Measurements from ENCODE around the gene PLEKHB2.
"Not testable (repeated sequence)": the region's sequence is repeated elsewhere in the genome, so short reads cannot be mapped to it uniquely, and the experiment has no call there.

Gene PLEKHB2

DNA sequence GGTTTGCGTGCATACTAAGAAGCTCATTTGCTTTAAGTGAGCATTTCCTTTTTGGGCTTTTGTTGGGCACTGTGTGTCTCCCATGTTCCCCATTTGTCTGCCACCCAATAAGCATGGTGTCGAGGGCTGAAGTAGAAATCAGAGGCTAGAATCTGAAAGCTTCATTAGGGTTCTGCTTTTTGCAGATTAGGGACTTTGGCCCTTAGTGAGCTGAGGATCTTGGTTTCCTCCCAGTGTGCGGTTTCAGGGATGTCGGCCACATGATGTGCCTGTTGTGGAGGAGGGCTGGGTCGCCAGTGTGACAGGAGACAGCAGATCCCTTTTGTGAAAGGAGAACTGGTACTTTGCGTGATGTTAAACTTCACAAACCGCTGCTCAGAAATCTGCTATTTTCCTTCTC lies 41.1 kb downstream of the PLEKHB2 start:
- H3K79me2 ChIP-seq (ENCODE audit: insufficient read depth, low read length), result no peaks in the 10 kb centered on the region
- no peaks in the 10 kb centered on the region for H3K4me1 ChIP-seq (ENCODE audit: insufficient read depth, low read length)
- no peaks in the 10 kb centered on the region for H3K27me3 ChIP-seq (ENCODE audit: insufficient read depth, low read length, poor library complexity)
- H2AFZ ChIP-seq (ENCODE audit: low read depth, low read length), result no peak overlapping the region
- DNase-seq (no peak), ATAC-seq (ENCODE audit: insufficient read depth, low read depth) (no peak)
- H3K9me3 ChIP-seq (ENCODE audit: insufficient read depth, low read length, severe bottlenecking), result no peaks in the 10 kb centered on the region
- no peak overlapping the region for H3K9ac ChIP-seq (ENCODE audit: low read depth, low read length)
- H3K27ac ChIP-seq (ENCODE audit: low read length), result no peak overlapping the region
- TF ChIP-seq EZH2 (IDR thresholded peaks at IDR 0.05; ENCODE audit: borderline replicate concordance, low read depth, low read length, severe bottlenecking) (no peak), CTCF (IDR thresholded peaks at IDR 0.05; ENCODE audit: borderline replicate concordance, extremely low read depth, low read length, poor library complexity, severe bottlenecking) (no peak)
- no peak overlapping the region for H3K4me2 ChIP-seq (ENCODE audit: insufficient read depth, low read length)
- H3K36me3 ChIP-seq (ENCODE audit: insufficient read depth, low read length), result peaks cover 82% of the 10 kb centered on the region
- H4K20me1 ChIP-seq (ENCODE audit: insufficient read depth, low read length), result peaks cover 7% of the 10 kb centered on the region
- H3K4me3 ChIP-seq (ENCODE audit: low read depth in 1 of 2, low read length in 2 of 2), result no peak overlapping the region

DNA sequence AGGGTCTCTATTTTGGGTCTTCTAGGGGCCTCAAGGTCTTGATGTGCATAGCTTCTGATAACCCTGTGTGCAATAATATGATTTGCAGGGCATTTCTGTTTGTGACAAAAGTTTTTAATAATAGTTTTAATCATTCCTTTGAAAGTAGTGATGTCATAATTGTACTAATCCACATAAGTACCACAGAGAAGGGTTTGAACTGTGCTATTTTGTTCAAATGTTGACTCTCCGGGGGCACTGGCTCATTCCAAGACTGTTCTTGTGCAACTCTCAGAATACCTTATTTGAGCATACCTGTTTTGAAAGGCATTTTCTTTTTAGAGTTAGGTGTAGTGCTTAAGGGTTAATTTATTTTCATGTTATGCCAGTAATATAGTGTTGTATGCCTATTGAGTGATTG lies 41.6 kb downstream of the PLEKHB2 start:
- TF ChIP-seq CTCF (IDR thresholded peaks at IDR 0.05; ENCODE audit: borderline replicate concordance, extremely low read depth, low read length, poor library complexity, severe bottlenecking), result no peak
- TF ChIP-seq EZH2 (IDR thresholded peaks at IDR 0.05; ENCODE audit: borderline replicate concordance, low read depth, low read length, severe bottlenecking), result no peak
- Histone ChIP-seq H3K4me1 (ENCODE audit: insufficient read depth, low read length) (no peaks in the 10 kb centered on the region), H3K36me3 (ENCODE audit: insufficient read depth, low read length) (peaks cover 78% of the 10 kb centered on the region), H2AFZ (ENCODE audit: low read depth, low read length) (no peak overlapping the region), H3K27ac (ENCODE audit: low read length) (no peak overlapping the region), H3K79me2 (ENCODE audit: insufficient read depth, low read length) (no peaks in the 10 kb centered on the region), H3K9me3 (ENCODE audit: insufficient read depth, low read length, severe bottlenecking) (no peaks in the 10 kb centered on the region), H4K20me1 (ENCODE audit: insufficient read depth, low read length) (peaks cover 7% of the 10 kb centered on the region), H3K27me3 (ENCODE audit: insufficient read depth, low read length, poor library complexity) (no peaks in the 10 kb centered on the region), H3K4me2 (ENCODE audit: insufficient read depth, low read length) (no peak overlapping the region), H3K4me3 (ENCODE audit: low read depth in 1 of 2, low read length in 2 of 2) (no peak overlapping the region), H3K9ac (ENCODE audit: low read depth, low read length) (no peak overlapping the region)
- no peak for DNase-seq
- no peak for ATAC-seq (ENCODE audit: insufficient read depth, low read depth)

DNA sequence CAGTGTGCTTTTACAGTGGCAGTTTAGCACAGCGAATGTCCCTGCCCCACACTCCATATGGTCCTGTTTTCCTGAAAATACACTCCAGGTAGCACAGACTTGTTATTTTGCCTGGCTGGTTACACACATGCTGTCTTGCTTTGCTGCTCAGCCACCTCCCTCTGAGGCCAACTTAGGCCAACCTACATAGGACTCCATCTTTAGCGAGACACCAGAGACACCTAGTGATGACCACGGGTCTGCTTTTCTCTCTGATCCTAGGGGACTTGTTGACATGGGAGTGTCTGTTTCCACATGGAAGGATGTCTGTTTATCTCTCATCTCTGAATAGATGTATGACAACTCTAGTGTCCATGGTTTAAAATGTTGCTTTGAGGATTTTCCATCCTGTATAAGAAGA lies 43.3 kb downstream of the PLEKHB2 start:
- Histone ChIP-seq H3K4me3 (ENCODE audit: low read depth in 1 of 2, low read length in 2 of 2) (no peak overlapping the region), H3K4me1 (ENCODE audit: insufficient read depth, low read length) (no peaks in the 10 kb centered on the region), H3K79me2 (ENCODE audit: insufficient read depth, low read length) (no peaks in the 10 kb centered on the region), H3K4me2 (ENCODE audit: insufficient read depth, low read length) (no peak overlapping the region), H3K27me3 (ENCODE audit: insufficient read depth, low read length, poor library complexity) (no peaks in the 10 kb centered on the region), H2AFZ (ENCODE audit: low read depth, low read length) (no peak overlapping the region), H4K20me1 (ENCODE audit: insufficient read depth, low read length) (peaks cover 7% of the 10 kb centered on the region), H3K9ac (ENCODE audit: low read depth, low read length) (no peak overlapping the region), H3K36me3 (ENCODE audit: insufficient read depth, low read length) (peaks cover 63% of the 10 kb centered on the region), H3K27ac (ENCODE audit: low read length) (no peak overlapping the region), H3K9me3 (ENCODE audit: insufficient read depth, low read length, severe bottlenecking) (no peaks in the 10 kb centered on the region)
- TF ChIP-seq EZH2 (IDR thresholded peaks at IDR 0.05; ENCODE audit: borderline replicate concordance, low read depth, low read length, severe bottlenecking) (no peak), CTCF (IDR thresholded peaks at IDR 0.05; ENCODE audit: borderline replicate concordance, extremely low read depth, low read length, poor library complexity, severe bottlenecking) (no peak)
- ATAC-seq (ENCODE audit: insufficient read depth, low read depth) (no peak), DNase-seq (no peak)

- not testable (repeated sequence) for DNase-seq; H2AFZ ChIP-seq (ENCODE audit: low read depth, low read length); H3K9ac ChIP-seq (ENCODE audit: low read depth, low read length); H3K4me3 ChIP-seq (ENCODE audit: low read depth in 1 of 2, low read length in 2 of 2); H3K79me2 ChIP-seq (ENCODE audit: insufficient read depth, low read length); H3K27ac ChIP-seq (ENCODE audit: low read length); H4K20me1 ChIP-seq (ENCODE audit: insufficient read depth, low read length); ATAC-seq (ENCODE audit: insufficient read depth, low read depth); H3K4me1 ChIP-seq (ENCODE audit: insufficient read depth, low read length); H3K27me3 ChIP-seq (ENCODE audit: insufficient read depth, low read length, poor library complexity); H3K4me2 ChIP-seq (ENCODE audit: insufficient read depth, low read length); H3K9me3 ChIP-seq (ENCODE audit: insufficient read depth, low read length, severe bottlenecking)
- H3K36me3 ChIP-seq (ENCODE audit: insufficient read depth, low read length), result peaks cover 46% of the 10 kb centered on the region
Measured at GRCh38 chr2:131150109-131150508, 45.0 kb downstream of the PLEKHB2 start.
